HG03066 (cell line): ENCODE measurements around the gene WSCD2.

ENCODE experiments used
- ATAC-seq: cut with Tn5 transposase; IDR thresholded peaks from one replicate; pipeline ENCODE4 v1.9.1; 2021; ENCODE audit warnings: low read depth; ENCODE audit not compliant: unreplicated experiment

WSCD2 gene

GRCh38 chr12:108151533-108152169 is 22.6 kb downstream of the WSCD2 start:
- ATAC-seq = no peak

- ATAC-seq = no peak
Observed at GRCh38 chr12:108152170-108152538, 23.1 kb downstream of the WSCD2 start.

DNA sequence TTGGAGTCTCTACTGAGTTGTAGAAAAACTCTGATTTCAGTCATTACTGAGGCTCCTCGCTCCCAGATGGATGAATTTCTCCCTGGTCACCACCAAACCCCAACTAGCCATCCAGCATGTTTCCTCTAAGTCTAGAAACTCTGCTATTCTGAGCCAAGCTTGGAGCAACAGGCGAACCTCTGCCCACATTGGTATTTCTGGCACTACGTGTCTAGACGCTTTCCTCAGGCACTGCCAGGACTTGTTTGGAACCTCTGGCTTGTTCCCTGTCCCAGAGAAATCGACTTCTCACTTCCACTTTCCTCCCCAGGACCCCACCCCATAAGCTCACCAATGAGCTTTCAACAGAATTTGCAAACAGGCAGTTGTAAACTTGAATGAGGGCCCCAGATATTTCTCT is 27.6 kb downstream of the WSCD2 start:
- ATAC-seq = no peak

- no peak for ATAC-seq
Observed at GRCh38 chr12:108157870-108158459, 28.9 kb downstream of the WSCD2 start.

DNA sequence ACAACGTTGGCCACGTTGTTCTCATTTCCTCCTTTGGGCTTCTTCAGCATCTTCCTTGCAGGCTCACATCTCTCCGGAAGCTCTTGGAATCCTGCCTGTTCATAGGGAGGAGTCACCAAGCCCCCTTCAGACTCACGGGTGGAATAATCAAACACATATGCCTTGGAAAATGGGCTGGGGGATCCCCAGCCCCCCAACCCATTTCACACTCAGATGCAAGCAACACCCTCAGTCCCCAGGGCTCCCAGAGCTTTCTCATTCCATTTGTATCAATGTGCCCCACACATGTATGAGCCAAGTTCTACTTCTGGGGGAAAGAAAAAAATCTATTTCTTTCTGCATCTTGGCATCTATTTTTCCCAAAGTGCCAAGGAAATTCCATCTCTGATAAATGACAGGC is 33.1 kb downstream of the WSCD2 start:
- ATAC-seq = no peak

- ATAC-seq = no peak
Observed at GRCh38 chr12:108166505-108166904, 37.4 kb downstream of the WSCD2 start.

DNA sequence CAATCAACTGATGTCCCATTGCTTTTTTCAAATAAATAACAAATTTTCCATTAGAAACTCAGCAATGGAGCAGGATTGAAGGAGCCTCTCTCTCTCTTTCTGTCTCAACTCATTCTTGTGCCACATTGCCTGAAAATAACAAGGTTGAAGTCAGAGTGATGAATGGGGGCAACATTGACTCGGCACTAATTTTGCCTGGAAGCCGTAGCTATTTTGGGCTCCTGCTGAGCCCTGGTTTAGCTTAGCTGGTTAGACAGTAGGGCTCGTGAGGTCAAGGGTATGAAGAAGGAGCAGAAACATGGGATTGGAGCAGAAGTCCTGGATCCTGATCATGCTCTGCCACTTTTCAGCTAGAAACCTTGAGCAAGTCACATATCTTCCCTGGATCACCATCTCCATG is 38.9 kb downstream of the WSCD2 start:
- no peak for ATAC-seq

GRCh38 chr12:108169708-108170107 is 40.6 kb downstream of the WSCD2 start:
- no peak for ATAC-seq

- no peak for ATAC-seq
Observed at GRCh38 chr12:108170164-108170563, 41.1 kb downstream of the WSCD2 start.

- no peak for ATAC-seq
Observed at GRCh38 chr12:108172033-108172432, 42.9 kb downstream of the WSCD2 start.

GRCh38 chr12:108173160-108173559 is 44.1 kb downstream of the WSCD2 start:
- no peak for ATAC-seq

GRCh38 chr12:108173892-108174291 is 44.8 kb downstream of the WSCD2 start:
- no peak for ATAC-seq

DNA sequence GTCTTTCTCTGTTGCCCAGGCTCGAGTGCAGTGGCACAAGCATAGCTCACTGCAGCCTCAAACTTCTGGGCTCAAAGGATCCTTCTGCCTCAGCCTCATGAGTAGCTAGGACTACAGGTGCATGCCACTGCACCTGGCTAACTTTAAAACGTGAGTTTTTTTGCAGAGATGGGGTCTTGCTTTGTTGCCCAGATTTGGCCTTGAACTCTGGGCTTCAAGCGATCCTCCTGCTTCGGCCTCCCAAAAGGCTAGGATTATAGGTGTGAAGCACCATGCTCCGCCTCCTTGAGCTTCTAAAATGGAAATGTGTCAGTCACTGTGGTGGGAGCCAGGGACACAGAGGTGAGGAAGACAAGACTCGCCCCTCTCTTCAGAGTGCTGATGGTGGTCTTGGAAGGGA is 45.6 kb downstream of the WSCD2 start:
- no peak for ATAC-seq

GRCh38 chr12:108175310-108175709 is 46.2 kb downstream of the WSCD2 start:
- ATAC-seq = no peak

DNA sequence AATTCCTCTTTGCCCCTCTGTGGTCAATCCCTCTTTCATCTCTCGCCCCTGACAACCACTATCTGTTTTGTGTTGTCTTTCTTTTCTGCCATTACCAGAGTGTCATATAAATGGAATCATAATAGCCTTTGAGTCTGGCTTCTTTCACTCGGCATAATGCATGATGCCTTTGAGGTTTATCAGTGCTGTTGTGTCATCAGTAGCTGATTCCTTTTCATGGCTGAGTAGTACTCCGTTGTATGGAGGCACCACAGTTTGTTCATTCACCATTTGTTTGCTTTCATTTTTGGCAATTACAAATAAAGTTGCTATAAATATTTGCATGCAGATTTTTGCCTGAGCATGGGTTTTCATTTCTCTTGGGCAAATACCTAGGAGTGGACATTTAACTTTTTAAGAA is 47.2 kb downstream of the WSCD2 start:
- no peak for ATAC-seq

DNA sequence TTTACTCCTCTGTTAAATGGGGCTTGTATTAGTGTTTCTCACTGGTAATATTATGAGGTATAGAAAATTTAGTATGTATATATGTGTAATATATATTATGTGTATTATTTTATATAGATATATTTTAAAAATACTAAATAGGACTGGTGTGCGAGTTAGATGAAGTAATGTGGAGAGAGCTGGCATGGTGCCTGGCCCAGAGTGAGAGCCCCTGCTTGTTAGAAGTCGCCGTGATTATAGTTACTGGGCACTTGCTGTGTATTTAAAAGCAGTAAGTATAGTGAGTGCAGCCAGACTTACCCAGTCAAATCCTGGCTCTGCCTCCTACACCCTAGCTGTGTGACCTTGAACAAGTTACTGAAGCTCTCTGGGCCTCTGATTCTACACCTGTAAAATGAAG is 48.0 kb downstream of the WSCD2 start:
- ATAC-seq = no peak

DNA sequence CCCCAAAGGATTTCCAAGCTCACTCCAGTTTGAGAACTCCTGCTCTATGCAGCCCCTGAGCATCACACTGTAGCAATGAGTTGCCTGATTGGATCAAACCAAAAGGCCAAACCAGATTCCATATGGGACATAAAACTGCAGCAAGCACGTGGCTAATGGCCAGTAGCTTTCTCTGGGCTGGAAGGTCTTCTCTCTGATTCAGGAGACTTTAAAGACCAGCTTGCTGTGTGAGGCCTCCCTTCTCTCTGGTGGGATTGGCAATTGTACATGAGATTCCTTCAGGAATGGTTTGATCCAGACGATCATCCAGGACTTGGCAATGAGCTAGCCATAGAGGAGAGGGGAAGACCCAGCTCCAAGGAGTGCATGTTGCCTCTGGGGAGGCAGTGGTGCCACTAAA is 50.2 kb downstream of the WSCD2 start:
- no peak for ATAC-seq

DNA sequence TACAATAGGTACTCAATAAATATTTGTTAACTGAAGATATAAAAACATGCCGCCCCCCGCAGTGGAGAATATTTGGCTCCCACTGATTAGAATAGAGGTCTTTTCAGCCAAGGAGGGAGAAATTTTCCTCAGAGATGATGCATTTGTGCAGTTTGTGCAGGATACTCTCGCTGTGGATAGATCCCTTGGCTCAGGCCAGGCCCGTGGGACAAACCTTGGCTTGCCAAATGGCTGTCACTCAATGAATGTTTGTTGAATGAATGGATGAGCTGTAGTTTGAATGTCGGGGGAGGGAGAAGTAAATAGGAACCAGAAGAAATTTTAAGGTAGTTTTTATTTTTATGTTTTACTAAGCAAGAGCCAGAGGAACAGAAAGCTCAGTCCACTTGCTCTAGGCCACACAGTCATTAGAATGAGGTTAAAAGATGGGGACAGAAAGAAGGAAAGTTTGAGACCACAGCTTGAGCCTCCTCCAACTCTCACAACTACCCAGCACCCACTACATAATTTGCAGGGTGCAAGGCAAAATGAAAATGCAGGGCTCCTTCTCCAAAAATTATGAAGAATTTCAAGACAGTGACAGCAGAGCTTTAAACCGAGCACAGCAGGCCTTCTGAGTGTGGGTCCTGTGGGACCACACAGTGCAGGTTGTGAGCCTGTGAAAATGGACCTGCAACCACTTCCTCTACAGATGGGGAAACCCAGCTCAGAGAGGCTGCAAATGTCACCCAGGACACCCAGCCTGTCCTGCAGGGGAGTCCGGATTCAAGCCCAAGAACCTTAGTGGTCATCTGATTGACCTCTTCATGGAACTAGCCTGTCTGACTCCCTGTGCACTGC is 51.4 kb downstream of the WSCD2 start:
- no peak for ATAC-seq

DNA sequence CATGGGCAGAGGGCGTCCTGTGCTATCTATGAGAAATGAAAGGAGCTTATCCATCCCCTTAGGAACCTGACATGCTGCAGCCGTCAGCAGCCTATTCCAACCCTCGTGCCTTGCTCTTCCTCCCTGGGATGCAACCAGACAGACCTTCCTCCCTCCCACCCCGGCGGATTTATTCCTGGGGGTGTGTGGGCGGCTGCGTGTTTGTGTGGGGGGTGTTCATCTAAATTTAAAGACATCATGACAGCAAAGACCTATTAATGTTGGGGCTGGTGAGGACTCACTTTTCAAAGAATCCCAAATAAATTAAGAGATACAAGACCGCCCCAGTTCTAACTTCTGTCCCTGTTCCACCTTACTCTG is 52.0 kb downstream of the WSCD2 start:
- ATAC-seq = no peak

- no peak for ATAC-seq
Observed at GRCh38 chr12:108182096-108182495, 53.0 kb downstream of the WSCD2 start.

DNA sequence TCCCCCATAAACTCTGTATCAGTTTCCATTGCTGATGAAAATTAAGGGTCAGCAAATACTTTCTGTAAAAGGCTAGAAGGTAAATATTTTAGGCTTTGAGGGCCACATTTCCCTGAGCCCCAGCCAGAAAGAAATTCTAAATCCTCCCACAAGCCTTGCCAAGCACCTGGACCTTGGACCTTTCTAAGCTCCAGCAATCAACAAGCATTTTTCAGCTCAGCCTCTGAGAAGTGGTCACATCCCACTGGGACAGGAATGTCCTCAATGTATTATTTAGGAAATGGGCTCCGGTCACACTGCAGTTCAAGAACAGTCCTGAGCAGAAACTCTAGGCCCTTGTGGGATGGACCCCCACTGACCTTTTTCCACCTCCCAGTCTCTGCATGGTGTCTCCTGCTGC is 55.9 kb downstream of the WSCD2 start:
- no peak for ATAC-seq

DNA sequence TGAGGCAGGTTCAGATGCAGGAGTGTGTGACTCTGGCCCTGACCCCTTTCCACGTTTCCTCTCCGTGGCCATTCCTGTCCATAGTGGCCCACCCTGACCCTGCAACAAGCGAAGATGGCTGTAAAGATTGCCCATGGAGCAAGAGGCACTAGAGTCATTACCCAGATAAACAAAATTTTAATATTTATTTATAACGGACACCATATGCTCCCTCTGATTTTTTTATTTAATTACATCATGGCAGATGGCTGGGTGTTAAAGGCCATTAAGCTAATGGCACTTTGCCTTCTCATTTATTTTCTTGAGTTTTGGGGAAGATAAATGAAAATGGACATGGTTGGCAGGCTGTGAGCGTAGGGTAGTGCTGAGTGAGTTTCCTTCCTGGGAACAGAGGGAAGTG is 58.7 kb downstream of the WSCD2 start:
- ATAC-seq = no peak
